Skin of body (tissue), 2 donors: Measurements from ENCODE around the gene INPP1. TPM values are rescaled to one million over a fixed set of nuclear protein-coding genes. Genes with fewer than 3 reads are reported as not detected.
"Not testable (repeated sequence)": the region's sequence is repeated elsewhere in the genome, so short reads cannot be mapped to it uniquely, and the experiment has no call there.

Source experiments
- DNase-seq: peaks from one replicate; lab custom pipeline; 2025; lab: John Stamatoyannopoulos, UW
- total RNA-seq: library from RNA; depleted of rRNA; stranded (reverse); fragments of >200 nt; gene quantifications from one replicate; pipeline ENCODE4 v1.2.3, GENCODE V29; 2014

Gene INPP1
- total RNA-seq, 1 donor from 2014 or later = 12.0 TPM

GRCh38 chr2:190333395-190333794 is 10.0 kb upstream of the INPP1 start:
- no peak for DNase-seq

- no peak for DNase-seq
These were observed 9.5 kb upstream of the INPP1 start for GRCh38 chr2:190333928-190334327.

- no peak for DNase-seq
These were observed 8.7 kb upstream of the INPP1 start for GRCh38 chr2:190334479-190335224.

GRCh38 chr2:190335225-190335559 is 8.2 kb upstream of the INPP1 start:
- DNase-seq = no peak

GRCh38 chr2:190335584-190335983 is 7.8 kb upstream of the INPP1 start:
- not testable (repeated sequence) for DNase-seq

GRCh38 chr2:190336420-190336819 is 7.0 kb upstream of the INPP1 start:
- no peak for DNase-seq

GRCh38 chr2:190338453-190338852 is 4.9 kb upstream of the INPP1 start:
- no peak for DNase-seq

GRCh38 chr2:190339394-190339793 is 4.0 kb upstream of the INPP1 start:
- no peak for DNase-seq

- DNase-seq = no peak
These were observed 3.0 kb upstream of the INPP1 start for GRCh38 chr2:190340369-190340768.

GRCh38 chr2:190342611-190343010 is 778 bp upstream of the INPP1 start:
- DNase-seq = peak; percentile 73

- DNase-seq = peak; percentile 60
These were observed 277 bp upstream of the INPP1 start for GRCh38 chr2:190343089-190343535.

- DNase-seq = no peak
These were observed 963 bp downstream of the INPP1 start for GRCh38 chr2:190344276-190344827.

- no peak for DNase-seq
These were observed 7.0 kb downstream of the INPP1 start for GRCh38 chr2:190350371-190350770.

- no peak for DNase-seq
These were observed 8.6 kb downstream of the INPP1 start for GRCh38 chr2:190351955-190352354.

GRCh38 chr2:190352668-190353536 is 9.5 kb downstream of the INPP1 start:
- no peak for DNase-seq

- DNase-seq = no peak
These were observed 10.1 kb downstream of the INPP1 start for GRCh38 chr2:190353537-190353899.

GRCh38 chr2:190354003-190354690 is 10.8 kb downstream of the INPP1 start:
- peak; percentile 50 for DNase-seq

GRCh38 chr2:190355968-190356644 is 12.7 kb downstream of the INPP1 start:
- no peak for DNase-seq

- DNase-seq = peak; percentile 11
These were observed 14.2 kb downstream of the INPP1 start for GRCh38 chr2:190357600-190357999.

GRCh38 chr2:190358655-190359448 is 15.5 kb downstream of the INPP1 start:
- DNase-seq = not testable (repeated sequence)
